ENCODE measurements around the gene BRWD1. TPM values are rescaled to one million over a fixed set of nuclear protein-coding genes. Genes with fewer than 3 reads are reported as not detected.

BRWD1 gene
- total and polyA plus RNA-seq, 2 of the 13 experiments (the other 11 are each of a cell fraction or from before 2014, with no cell fraction given): 13.9 to 28.0 TPM

DNA sequence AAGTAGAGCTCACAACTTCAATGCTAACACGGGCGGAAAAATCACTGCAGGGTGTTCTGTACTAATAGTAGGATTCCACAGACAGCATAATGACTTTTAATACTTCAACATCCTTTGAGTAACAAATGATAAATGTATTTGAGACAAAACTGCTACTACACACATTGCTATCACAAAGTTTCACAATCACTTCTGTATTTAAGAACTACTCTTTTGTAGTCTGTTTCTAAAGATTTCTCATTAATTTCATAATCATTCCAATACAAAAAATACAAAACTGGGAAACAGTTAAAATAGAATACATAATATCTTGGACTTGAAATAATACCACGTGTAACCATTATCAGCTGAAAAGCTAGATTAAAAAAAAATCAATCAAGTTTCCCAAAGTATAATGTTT, 32.8 kb upstream of the BRWD1 start:
- H3K27ac ChIP-seq (ENCODE audit: extremely low read length, insufficient read depth, low read length): no peak overlapping the region
- peaks cover 40% of the 10 kb centered on the region for H3K4me1 ChIP-seq (ENCODE audit: insufficient read depth, low read length)
- TF ChIP-seq, protein P1, sequence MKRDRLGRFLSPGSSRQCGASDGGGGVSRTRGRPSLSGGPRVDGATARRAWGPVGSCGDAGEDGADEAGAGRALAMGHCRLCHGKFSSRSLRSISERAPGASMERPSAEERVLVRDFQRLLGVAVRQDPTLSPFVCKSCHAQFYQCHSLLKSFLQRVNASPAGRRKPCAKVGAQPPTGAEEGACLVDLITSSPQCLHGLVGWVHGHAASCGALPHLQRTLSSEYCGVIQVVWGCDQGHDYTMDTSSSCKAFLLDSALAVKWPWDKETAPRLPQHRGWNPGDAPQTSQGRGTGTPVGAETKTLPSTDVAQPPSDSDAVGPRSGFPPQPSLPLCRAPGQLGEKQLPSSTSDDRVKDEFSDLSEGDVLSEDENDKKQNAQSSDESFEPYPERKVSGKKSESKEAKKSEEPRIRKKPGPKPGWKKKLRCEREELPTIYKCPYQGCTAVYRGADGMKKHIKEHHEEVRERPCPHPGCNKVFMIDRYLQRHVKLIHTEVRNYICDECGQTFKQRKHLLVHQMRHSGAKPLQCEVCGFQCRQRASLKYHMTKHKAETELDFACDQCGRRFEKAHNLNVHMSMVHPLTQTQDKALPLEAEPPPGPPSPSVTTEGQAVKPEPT (CRISPR knock-in tag; IDR thresholded peaks at IDR 0.05; ENCODE audit: low read depth): no peak
- TF ChIP-seq ZNF550 (CRISPR knock-in tag; IDR thresholded peaks at IDR 0.05; ENCODE audit: borderline replicate concordance) (no peak), ZBTB20 (CRISPR knock-in tag; IDR thresholded peaks at IDR 0.05; ENCODE audit: borderline replicate concordance, low read depth) (no peak), ZNF83 (CRISPR knock-in tag; IDR thresholded peaks at IDR 0.05; ENCODE audit: borderline replicate concordance) (no peak), IKZF4 (CRISPR knock-in tag; IDR thresholded peaks at IDR 0.05; ENCODE audit: borderline replicate concordance, low read depth, not compliant biosample characterization) (no peak), SRSF9 (IDR thresholded peaks at IDR 0.05; ENCODE audit: borderline replicate concordance, insufficient read depth, low read depth, low read length, poor library complexity, severe bottlenecking) (no peak)
- TF ChIP-seq, protein P2, sequence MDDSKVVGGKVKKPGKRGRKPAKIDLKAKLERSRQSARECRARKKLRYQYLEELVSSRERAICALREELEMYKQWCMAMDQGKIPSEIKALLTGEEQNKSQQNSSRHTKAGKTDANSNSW (CRISPR knock-in tag; IDR thresholded peaks at IDR 0.05; ENCODE audit: borderline replicate concordance): no peak
- peaks cover 11% of the 10 kb centered on the region for H4K20me1 ChIP-seq (ENCODE audit: insufficient read depth, low read length)
- 56% methylated on average over 3 of the region's 3 CpGs for WGBS (ENCODE audit: low lambda C conversion rate)
- peak overlapping the region; percentile 94; the same call in 1 of the 2 replicates for H3K9ac ChIP-seq (ENCODE audit: insufficient read depth, low read depth, low read length)
- H3K36me3 ChIP-seq (replicated peaks in 1 of 2; ENCODE audit: control insufficient read depth in 1 of 2, insufficient read depth in 2 of 2, low read length in 2 of 2): peaks cover 2 to 36% of the 10 kb centered on the region in 2 experiments; a peak in 4 of 5 replicates
- FAIRE-seq (no peak), DNase-seq (ENCODE audit: low spot score) (no peak), ATAC-seq (no peak)
- intact Hi-C loops (cut with micrococcal nuclease; ENCODE audit: unreplicated experiment) (no loop called here), in situ Hi-C loops (cut with HindIII; ENCODE audit: extremely low pct_ligation_motif_present, low pct_unique_long_range_greater_than_20kb) (loop anchor here (5.0 to 10.0 kb wide), 2 partner anchors 41 to 99 kb away; partner anchors contain the start of gene LCA5L)
- BruUV-seq (replicated peaks): no TSS peak
- H3K4me3 ChIP-seq (replicated peaks in 1 of 3; ENCODE audit: insufficient read depth in 1 of 3, low read depth in 2 of 3, low read length in 3 of 3): peak overlapping the region in 2 of 3 experiments; percentile 98 to 99; a peak in 3 of 6 replicates
- ChIA-PET CTCF (ENCODE audit: low intra/inter-chr PET ratio, low total read pairs) (no interaction called here), POLR2A (interaction anchor here (4.1 kb wide), 1 partner anchor 32 kb away, joined by 38 read pairs; the partner anchor contains the start of gene BRWD1)
- H2AFZ ChIP-seq (ENCODE audit: low read length): no peak overlapping the region
- peak overlapping the region; percentile 86 for H3K4me2 ChIP-seq (ENCODE audit: low read depth, low read length)
- H3K79me2 ChIP-seq (ENCODE audit: insufficient read depth, low read length): peaks cover 41% of the 10 kb centered on the region
- no peaks in the 10 kb centered on the region; a peak in 1 of 5 replicates for H3K27me3 ChIP-seq (ENCODE audit: control insufficient read depth in 1 of 2, insufficient read depth in 2 of 2, low read length in 2 of 2)
- H3K9me3 ChIP-seq (ENCODE audit: low read length): no peaks in the 10 kb centered on the region
